HG03025 (cell line): ENCODE results near the gene BLVRA.

Experiments
- ATAC-seq: cut with Tn5 transposase; IDR thresholded peaks from one replicate; pipeline ENCODE4 v1.9.1; 2021; ENCODE audit warnings: mild to moderate bottlenecking, moderate library complexity; ENCODE audit not compliant: unreplicated experiment, low FRiP score

Gene BLVRA

GRCh38 chr7:43850348-43851116 is 92.1 kb downstream of the BLVRA start:
- ATAC-seq, result no peak

GRCh38 chr7:43851805-43852204 is 93.3 kb downstream of the BLVRA start:
- ATAC-seq, result no peak

DNA sequence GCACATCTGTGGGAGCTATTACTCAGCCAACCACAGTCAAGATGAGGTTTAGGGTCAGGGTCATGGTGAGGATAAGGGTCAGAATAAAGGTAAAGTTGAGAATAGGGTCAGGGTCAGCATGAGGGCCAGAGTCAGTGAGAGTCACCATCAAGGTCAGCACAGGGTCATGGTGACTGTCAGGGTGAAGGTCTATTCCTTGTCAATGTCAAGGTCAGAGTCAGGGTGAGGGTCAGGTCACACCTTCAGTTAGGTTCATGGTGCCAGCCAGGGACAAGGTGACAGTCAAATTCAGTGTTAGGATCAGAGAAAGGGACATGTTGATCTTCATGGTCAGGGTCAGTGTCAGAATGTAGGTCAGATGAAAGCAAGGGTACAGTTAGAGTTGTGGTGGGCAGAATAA is 96.7 kb downstream of the BLVRA start:
- no peak for ATAC-seq

DNA sequence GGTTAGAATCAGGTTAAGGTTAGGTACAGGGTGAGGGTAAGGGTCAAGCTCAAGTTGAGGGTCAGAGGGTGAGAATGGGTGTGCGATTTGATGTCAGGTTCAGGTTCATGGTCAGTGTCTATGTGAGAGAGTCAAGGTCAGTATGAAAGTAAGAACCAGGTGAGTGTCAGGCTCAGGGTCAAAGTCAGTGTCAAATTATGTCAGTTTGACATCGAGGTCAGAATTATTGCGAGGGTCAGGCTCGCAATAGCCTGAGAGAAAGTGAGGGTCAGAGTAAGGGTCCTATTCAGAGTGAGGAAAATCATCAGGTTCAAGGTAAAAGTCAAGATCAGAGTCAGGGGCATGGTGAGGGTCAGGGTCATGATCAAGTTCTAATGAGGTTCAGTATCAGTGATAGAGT is 97.8 kb downstream of the BLVRA start:
- ATAC-seq, result no peak
